A673 (cell line): ENCODE measurements around the gene PEX14. TPM values are rescaled to one million over a fixed set of nuclear protein-coding genes. Genes with fewer than 3 reads are reported as not detected.

Experiments used
- BruUV-seq: library from RNA; stranded (reverse); fragments of 400-500 nt; replicated peaks from 2 replicates; lab custom pipeline; 2021; lab: Mats Ljungman, UMichigan
- CTCF ChIA-PET: fragments of 300-600 bp; sonication (Branson Sonifier 250); formaldehyde crosslinking; loops from one replicate; lab custom pipeline; 2022; ENCODE audit warnings: antibody characterized with exemption; lab: Charles Lee
- POLR2A ChIA-PET: fragments of 300-600 bp; sonication (Branson Sonifier 250); formaldehyde crosslinking; loops from one replicate; lab custom pipeline; 2022; ENCODE audit warnings: antibody characterized with exemption; ENCODE audit not compliant: low non-redundant PET; lab: Charles Lee
- DNase-seq: peaks from one replicate; pipeline ENCODE4 v3.0.0-alpha.2; 2015; ENCODE audit warnings: low spot score
- H3K27ac ChIP-seq: fragments of 200-600 bp; sonication (generic); 2 replicates; pipeline ENCODE4 v1.5.1; 2016; ENCODE audit warnings: mixed run types, low read depth, mild to moderate bottlenecking, mixed read lengths, antibody characterized with exemption, low read length; ENCODE audit not compliant: poor library complexity, severe bottlenecking
- H3K27me3 ChIP-seq: fragments of 200-600 bp; sonication (generic); replicated peaks from 2 replicates; pipeline ENCODE4 v1.6.1; 2017; ENCODE audit warnings: mixed run types, low read depth, mild to moderate bottlenecking, mixed read lengths, antibody characterized with exemption, low read length; ENCODE audit not compliant: insufficient read depth, poor library complexity
- H3K36me3 ChIP-seq: fragments of 200-600 bp; sonication (generic); 2 replicates; pipeline ENCODE4 v1.6.1; 2016; ENCODE audit warnings: mixed run types, mild to moderate bottlenecking, mixed read lengths, antibody characterized with exemption, low read length; ENCODE audit not compliant: insufficient read depth, poor library complexity, severe bottlenecking
- H3K4me1 ChIP-seq: fragments of 200-600 bp; sonication (generic); 2 replicates; pipeline ENCODE4 v1.6.1; 2017; ENCODE audit warnings: mixed run types, mild to moderate bottlenecking, mixed read lengths, antibody characterized with exemption, low read length; ENCODE audit not compliant: insufficient read depth, poor library complexity, severe bottlenecking
- H3K4me3 ChIP-seq: fragments of 200-600 bp; sonication (generic); 2 replicates; pipeline ENCODE4 v1.5.1; 2016; ENCODE audit warnings: low read depth, mixed run types, mild to moderate bottlenecking, mixed read lengths, low read length; ENCODE audit not compliant: poor library complexity, severe bottlenecking
- H3K9me3 ChIP-seq: fragments of 200-600 bp; sonication (generic); 2 replicates; pipeline ENCODE4 v1.6.1; 2016; ENCODE audit warnings: mixed run types, low read depth, mild to moderate bottlenecking, mixed read lengths, antibody characterized with exemption, low read length; ENCODE audit not compliant: poor library complexity, severe bottlenecking
- EZH2 ChIP-seq: fragments of 200-600 bp; sonication (generic); IDR thresholded peaks from 2 replicates; pipeline ENCODE4 v1.6.1; 2017; ENCODE audit warnings: borderline replicate concordance, low read depth, mild to moderate bottlenecking, mixed read lengths, antibody characterized with exemption, low read length; ENCODE audit not compliant: poor library complexity, severe bottlenecking
- intact Hi-C: fragments of 100-400 bp; cut with micrococcal nuclease; formaldehyde crosslinking; loops from one replicate; pipeline ENCODE4 v1.10.0; 2022; ENCODE audit not compliant: unreplicated experiment
- total RNA-seq: library from RNA; stranded (reverse); gene quantifications from 2 replicates; pipeline ENCODE4 v1.2.3, GENCODE V29; 2021
- TF ChIP-seq, protein P1 (sequence below): fragments of 300-800, 200-600 bp; sonication (generic); conservative IDR thresholded peaks from 2 replicates; pipeline ENCODE4 v1.5.1; 2017; ENCODE audit warnings: low read depth, mild to moderate bottlenecking, antibody characterized with exemption, low read length, moderate library complexity, mixed read lengths

Gene PEX14
- total RNA-seq, 1 experiment from 2014 or later: 26.8 TPM

DNA sequence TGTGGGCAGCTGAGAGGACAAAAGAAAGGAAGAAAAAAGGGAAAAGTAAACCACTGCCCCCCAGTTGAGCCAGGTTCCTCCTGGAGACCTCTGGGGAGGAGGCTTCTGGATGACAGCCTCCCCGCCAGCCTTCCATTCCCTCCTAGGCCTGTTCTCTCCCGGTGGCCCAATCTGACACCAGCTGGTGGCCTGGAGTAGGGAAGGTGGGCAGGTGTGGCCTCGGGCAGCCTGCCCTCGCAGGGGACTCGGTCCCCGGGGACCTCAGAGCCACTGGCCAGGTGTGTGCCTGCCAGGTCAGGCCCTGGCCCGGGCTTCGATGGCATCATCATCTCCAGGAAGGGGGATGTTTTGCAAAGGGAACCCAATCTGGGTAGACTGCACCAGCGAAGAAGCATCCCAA is 162.7 kb downstream of the PEX14 start:
- peaks cover 35% of the 10 kb centered on the region for H3K4me1 ChIP-seq
- CTCF ChIA-PET: no interaction called here
- intact Hi-C loops: no loop called here
- H3K27me3 ChIP-seq: no peaks in the 10 kb centered on the region
- POLR2A ChIA-PET: no interaction called here
- H3K36me3 ChIP-seq: no peaks in the 10 kb centered on the region
- no TSS peak for BruUV-seq
- no peaks in the 10 kb centered on the region for H3K9me3 ChIP-seq
- H3K27ac ChIP-seq: no peak overlapping the region
- H3K4me3 ChIP-seq: no peak overlapping the region
- TF ChIP-seq, protein P1, sequence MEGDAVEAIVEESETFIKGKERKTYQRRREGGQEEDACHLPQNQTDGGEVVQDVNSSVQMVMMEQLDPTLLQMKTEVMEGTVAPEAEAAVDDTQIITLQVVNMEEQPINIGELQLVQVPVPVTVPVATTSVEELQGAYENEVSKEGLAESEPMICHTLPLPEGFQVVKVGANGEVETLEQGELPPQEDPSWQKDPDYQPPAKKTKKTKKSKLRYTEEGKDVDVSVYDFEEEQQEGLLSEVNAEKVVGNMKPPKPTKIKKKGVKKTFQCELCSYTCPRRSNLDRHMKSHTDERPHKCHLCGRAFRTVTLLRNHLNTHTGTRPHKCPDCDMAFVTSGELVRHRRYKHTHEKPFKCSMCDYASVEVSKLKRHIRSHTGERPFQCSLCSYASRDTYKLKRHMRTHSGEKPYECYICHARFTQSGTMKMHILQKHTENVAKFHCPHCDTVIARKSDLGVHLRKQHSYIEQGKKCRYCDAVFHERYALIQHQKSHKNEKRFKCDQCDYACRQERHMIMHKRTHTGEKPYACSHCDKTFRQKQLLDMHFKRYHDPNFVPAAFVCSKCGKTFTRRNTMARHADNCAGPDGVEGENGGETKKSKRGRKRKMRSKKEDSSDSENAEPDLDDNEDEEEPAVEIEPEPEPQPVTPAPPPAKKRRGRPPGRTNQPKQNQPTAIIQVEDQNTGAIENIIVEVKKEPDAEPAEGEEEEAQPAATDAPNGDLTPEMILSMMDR: no peak
- no peak for TF ChIP-seq EZH2
- DNase-seq: no peak

DNA sequence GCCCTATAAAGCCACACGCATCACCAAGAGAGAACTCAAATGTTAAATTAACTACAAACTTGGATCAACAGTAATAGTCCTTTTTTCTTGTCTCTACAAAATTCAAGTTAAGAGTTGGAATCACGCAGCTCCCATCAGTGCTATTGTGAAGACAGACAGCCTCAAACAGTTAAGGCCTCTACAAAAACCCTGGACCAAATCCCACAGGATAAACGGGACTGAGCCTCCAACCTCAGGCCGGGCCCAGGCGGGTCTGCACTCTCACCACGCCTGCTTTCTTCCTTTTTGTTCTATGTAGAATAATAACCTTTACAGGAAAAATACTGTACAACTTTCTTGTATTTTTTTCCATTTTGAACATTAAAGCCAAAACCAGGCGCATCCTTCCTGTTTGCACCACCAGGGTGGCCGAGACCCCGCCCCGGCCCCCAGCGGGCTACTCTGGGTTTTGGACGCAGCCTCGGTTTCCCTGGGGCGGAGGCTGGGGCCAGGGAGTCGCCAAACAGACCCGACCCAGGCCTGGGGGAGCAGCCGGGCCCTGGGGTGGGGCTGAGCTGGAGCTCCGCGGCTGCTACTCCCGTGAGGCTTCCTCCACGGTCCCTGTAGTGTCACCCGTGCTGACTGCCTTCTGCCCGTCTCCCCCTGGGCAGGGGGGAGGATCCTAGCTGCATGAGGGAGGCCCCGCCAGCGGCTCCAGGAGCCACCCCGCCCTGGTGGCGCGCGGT is 163.2 kb downstream of the PEX14 start:
- Histone ChIP-seq H3K27ac (no peak overlapping the region), H3K4me1 (peaks cover 35% of the 10 kb centered on the region), H3K4me3 (no peak overlapping the region), H3K27me3 (no peaks in the 10 kb centered on the region), H3K36me3 (no peaks in the 10 kb centered on the region), H3K9me3 (no peaks in the 10 kb centered on the region)
- DNase-seq: no peak
- no TSS peak for BruUV-seq
- CTCF ChIA-PET: no interaction called here
- TF ChIP-seq EZH2: no peak
- TF ChIP-seq, protein P1: no peak
- POLR2A ChIA-PET: no interaction called here
- intact Hi-C loops: no loop called here

DNA sequence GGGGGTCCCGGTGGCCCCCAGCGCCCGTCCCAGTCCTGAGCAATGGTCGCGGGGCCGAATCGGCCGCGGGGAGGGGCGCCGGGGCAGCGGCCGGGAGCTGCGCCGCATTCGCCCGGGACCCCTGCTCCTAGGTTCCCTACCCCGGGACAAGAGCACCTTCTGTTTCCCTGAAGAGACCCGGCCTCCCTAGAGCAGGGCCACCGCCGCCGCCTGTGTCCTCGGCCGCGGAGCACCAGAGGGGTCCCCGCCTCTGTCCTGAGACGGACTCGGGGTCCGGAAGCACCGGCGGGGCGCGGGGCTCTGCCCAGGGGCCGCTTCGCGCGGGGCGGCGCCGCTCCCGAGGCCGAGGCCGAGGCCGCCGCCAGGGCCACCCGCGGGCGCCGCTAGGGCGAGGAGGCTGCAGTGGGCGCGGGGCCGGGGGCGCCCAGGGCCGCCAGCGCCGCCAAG is 163.8 kb downstream of the PEX14 start:
- POLR2A ChIA-PET: no interaction called here
- no TSS peak for BruUV-seq
- CTCF ChIA-PET: no interaction called here
- TF ChIP-seq, protein P1: no peak
- TF ChIP-seq EZH2: no peak
- Histone ChIP-seq H3K27me3 (no peaks in the 10 kb centered on the region), H3K9me3 (no peaks in the 10 kb centered on the region), H3K4me3 (no peak overlapping the region), H3K4me1 (peaks cover 35% of the 10 kb centered on the region), H3K36me3 (no peaks in the 10 kb centered on the region), H3K27ac (no peak overlapping the region)
- DNase-seq: no peak
- intact Hi-C loops: no loop called here
